GM12873 (cell line): ENCODE data around the gene SLC35G2.

Source experiments
- CTCF ChIP-seq: IDR thresholded peaks from 2 replicates; pipeline ENCODE4 v1.5.1; 2012; ENCODE audit warnings: low read depth, mild to moderate bottlenecking, moderate library complexity, low read length, control low read depth; ENCODE audit not compliant: insufficient read depth; ENCODE audit errors: missing control alignments

SLC35G2 gene

GRCh38 chr3:136789976-136790375 is 28.9 kb upstream of the SLC35G2 start:
- TF ChIP-seq CTCF = no peak

GRCh38 chr3:136790786-136791185 is 28.1 kb upstream of the SLC35G2 start:
- TF ChIP-seq CTCF = no peak

DNA sequence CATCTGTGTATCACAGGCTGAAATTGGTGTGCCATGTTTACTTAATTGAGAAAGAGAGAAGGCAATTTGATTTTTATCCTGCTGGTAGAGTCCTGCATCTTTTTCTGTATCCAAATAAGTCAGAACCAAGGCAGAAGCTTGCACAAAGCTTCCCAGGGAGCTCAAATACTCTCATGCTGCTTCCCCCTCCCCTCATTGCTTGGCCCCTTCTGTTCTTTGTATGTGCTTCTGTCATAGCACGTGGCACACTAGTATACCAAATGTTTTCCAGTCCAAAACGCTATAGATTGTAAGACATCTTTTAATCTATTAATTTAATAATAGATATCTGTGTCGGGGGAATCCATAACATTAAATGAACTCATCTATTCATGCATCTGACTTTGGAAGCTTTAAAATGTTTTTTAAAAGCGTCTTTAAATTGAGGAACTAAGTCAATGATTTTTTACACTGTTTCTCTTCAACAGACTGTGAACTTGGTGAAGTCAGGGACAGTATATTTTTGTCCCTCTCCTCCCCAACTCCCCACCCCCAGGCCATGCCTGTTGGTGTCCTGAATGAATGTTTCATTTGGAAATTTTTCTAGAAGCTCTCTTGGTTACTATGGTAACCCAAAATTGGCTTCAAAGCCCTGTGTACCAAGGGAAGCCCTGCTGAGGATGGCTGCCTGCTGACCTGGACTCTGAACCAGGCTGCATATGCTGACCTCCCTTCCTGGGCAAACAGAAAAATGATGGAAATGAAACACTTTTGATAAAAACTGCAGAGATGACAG is 26.2 kb upstream of the SLC35G2 start:
- TF ChIP-seq CTCF = no peak

GRCh38 chr3:136802481-136802996 is 16.4 kb upstream of the SLC35G2 start:
- no peak for TF ChIP-seq CTCF

- no peak for TF ChIP-seq CTCF
Measured at GRCh38 chr3:136804141-136804540, 14.8 kb upstream of the SLC35G2 start.

DNA sequence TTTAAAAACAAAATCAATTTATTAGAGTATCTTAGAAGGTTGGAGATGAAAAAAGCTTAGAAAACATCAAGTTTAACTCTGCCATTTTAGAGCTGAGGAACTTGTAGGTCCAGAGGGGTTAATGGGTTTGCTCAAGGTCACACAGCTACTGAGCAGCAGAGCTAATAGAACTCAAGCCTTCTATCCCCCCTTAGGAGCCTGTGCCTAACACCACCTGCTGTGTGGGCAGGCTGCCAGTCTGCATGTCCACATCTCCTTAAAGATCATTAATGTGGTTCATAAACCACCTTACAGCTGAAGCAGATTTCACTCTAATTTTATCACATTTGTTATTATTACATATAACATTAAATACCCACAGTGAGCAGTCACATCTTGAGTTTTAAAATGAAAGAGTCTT is 14.1 kb upstream of the SLC35G2 start:
- TF ChIP-seq CTCF = no peak

GRCh38 chr3:136805795-136806194 is 13.1 kb upstream of the SLC35G2 start:
- TF ChIP-seq CTCF = no peak
